CD4-positive, alpha-beta T cell treated with Interleukin-4 for 1 hour (primary cell): Measurements from ENCODE around the gene HPS5.

Experiments
- DNase-seq, 2 donors: peaks; one replicate each; pipeline ENCODE4 v3.0.0-alpha.2; 2020 to 2022

Gene HPS5

DNA sequence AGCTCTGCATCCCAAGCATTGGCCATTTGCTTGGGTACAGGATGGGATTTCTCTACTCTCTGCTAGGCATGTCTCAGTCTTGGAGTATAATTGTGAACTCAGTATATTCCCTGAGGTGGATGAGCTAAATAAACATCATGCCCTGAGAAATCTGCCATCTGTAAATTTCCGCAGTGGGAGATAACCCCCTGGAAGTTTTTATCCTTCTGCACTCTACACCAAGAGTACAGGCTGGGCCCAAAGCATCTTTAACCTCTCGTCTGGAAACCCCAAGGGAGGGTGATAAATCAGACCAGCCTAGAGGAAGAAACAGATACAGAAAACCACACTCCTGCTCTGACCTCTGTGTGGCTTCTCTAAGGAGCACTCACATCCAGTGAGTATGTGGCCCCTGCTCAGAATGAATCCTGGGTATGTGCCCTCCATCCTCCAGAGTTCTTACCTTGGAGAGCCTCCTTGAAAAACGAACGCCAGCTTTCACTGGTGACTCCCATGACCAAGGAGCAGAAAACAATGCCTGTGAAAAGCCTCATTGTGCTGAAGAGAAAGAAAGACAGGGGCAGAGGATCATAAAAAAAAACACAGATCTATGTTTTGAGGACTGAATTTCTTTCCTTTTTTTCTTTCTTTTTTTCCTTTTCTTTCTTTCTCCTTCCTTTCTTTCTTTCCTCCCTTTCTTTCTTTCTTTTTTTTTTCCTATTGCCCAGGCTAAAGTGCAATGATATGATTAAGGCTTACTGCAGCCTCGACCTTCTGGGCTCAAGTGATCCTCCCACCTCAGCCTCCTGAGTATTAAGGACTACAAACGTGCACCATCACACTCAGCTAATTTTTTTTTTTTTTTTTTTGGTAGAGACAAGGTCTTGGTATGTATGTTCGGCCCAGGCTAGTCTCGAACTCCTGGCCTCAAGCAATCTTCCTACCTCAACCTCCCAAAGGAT, 86.3 kb downstream of the HPS5 start:
- DNase-seq, result no peak

DNA sequence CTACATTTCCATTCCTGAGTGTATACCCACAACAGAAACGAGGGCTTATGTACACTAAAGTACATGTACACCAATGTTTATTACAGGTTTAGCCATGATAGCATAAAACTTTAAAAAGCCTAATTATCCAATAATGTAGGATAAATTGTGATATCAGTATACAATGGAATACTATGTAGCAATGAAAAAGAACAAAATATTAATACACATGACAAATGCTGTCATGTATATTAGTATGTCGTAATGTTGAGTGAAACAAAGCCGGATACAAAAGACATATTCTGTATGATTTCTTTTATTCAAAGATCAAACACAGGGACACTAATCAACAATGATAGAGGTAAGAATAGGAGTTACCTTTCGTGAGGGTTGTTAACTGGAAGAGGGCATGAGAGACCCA, 88.0 kb downstream of the HPS5 start:
- no peak for DNase-seq

DNA sequence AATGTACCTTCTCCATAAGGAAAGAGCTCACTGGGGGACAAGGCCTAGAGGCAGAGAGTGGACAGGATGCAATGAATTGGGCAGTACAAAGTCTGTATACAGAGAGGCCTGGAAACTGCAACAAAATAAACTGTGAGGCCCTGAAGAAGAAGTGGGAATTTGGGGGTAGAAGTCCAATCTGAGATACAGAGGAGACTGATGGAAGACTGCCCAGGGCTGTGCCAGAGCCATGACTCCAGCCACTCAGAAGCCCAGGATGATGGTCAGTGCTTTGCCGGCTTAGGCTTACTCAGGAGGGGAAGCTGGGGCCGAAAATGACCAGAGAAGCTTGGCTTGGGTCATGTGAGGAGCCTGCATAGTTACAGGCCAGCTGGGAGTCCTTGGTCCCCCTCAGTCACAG, 91.1 kb downstream of the HPS5 start:
- DNase-seq, result no peak

DNA sequence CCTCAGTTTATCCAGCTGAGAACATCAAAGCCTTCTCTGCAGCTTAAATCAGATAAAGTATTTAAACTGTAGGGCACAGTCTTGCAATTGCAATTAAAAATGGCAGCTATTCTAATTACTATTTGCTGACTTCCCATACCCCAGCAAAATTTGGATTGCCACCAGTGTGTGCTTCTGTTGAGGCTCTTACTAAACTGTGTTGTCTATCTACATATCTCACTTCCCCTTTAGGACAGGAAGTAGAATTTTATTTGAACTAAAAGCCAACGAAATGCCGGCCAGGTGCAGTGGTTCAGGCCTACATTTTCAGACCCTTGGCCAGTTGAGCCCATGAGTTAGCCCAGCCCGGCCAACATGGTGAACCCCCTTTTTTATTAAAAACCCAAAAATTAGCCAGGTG, 92.4 kb downstream of the HPS5 start:
- DNase-seq, result no peak
